Measurements from ENCODE around the gene VRK2.

Gene VRK2

DNA sequence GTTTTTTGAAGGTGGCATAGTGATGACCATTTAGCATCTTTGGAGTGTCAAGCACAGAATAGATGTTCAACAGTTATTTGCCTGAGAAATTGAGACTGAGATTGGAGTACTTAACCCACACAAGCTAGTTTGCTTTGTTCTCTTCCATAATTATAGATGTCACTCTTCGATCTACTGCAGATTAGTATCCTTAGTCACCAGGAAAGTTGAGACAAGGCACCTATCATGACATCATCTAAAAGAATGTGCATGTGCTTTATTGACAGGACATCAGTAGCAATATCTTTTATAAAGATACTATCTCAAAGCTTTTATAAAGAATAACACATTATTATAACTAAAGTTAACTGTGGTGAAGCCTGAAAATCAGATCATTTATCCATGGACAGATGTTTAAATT lies 6.4 kb downstream of the VRK2 start:
- Histone ChIP-seq H3K79me2 (ENCODE audit: insufficient read depth, low read length) (peaks cover 3% of the 10 kb centered on the region), H3K9me3 (ENCODE audit: insufficient read depth, low read length, severe bottlenecking) (no peaks in the 10 kb centered on the region), H3K4me2 (ENCODE audit: insufficient read depth, low read length) (no peak overlapping the region), H3K4me1 (ENCODE audit: insufficient read depth, low read length) (peaks cover 9% of the 10 kb centered on the region), H3K27ac (ENCODE audit: low read length) (no peak overlapping the region), H2AFZ (ENCODE audit: low read depth, low read length) (no peak overlapping the region), H4K20me1 (ENCODE audit: insufficient read depth, low read length) (no peaks in the 10 kb centered on the region), H3K4me3 (ENCODE audit: low read depth in 1 of 2, low read length in 2 of 2) (no peak overlapping the region), H3K9ac (ENCODE audit: low read depth, low read length) (no peak overlapping the region), H3K27me3 (ENCODE audit: insufficient read depth, low read length, poor library complexity) (no peaks in the 10 kb centered on the region), H3K36me3 (ENCODE audit: insufficient read depth, low read length) (peaks cover 7% of the 10 kb centered on the region; the same call in 1 of the 2 replicates)
- DNase-seq: no peak
- TF ChIP-seq EZH2 (IDR thresholded peaks at IDR 0.05; ENCODE audit: borderline replicate concordance, low read depth, low read length, severe bottlenecking): no peak
- TF ChIP-seq, protein P1, sequence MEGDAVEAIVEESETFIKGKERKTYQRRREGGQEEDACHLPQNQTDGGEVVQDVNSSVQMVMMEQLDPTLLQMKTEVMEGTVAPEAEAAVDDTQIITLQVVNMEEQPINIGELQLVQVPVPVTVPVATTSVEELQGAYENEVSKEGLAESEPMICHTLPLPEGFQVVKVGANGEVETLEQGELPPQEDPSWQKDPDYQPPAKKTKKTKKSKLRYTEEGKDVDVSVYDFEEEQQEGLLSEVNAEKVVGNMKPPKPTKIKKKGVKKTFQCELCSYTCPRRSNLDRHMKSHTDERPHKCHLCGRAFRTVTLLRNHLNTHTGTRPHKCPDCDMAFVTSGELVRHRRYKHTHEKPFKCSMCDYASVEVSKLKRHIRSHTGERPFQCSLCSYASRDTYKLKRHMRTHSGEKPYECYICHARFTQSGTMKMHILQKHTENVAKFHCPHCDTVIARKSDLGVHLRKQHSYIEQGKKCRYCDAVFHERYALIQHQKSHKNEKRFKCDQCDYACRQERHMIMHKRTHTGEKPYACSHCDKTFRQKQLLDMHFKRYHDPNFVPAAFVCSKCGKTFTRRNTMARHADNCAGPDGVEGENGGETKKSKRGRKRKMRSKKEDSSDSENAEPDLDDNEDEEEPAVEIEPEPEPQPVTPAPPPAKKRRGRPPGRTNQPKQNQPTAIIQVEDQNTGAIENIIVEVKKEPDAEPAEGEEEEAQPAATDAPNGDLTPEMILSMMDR (IDR thresholded peaks at IDR 0.05; ENCODE audit: borderline replicate concordance, extremely low read depth, low read length, poor library complexity, severe bottlenecking): no peak
- no peak for ATAC-seq (ENCODE audit: insufficient read depth, low read depth)

DNA sequence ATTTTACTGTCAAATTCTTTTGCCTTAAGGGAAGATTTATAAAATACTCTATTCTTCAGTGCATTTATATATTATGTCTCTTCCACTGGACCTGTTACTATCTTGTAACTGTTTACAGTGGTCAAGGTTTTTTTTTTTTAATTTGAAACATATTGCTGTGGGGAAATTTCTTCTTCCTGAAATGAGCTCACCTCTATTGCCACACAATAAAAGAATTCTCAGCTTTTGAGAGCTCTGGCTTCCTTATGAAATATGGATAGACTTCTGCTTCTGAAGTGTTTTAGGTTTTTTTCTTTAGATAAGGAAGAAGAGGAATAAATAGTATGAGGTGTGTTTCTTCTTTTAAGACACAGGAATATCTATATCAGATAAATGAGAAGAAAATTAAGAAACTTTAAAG lies 7.7 kb downstream of the VRK2 start:
- no peaks in the 10 kb centered on the region for H4K20me1 ChIP-seq (ENCODE audit: insufficient read depth, low read length)
- no peak overlapping the region for H2AFZ ChIP-seq (ENCODE audit: low read depth, low read length)
- no peak for ATAC-seq (ENCODE audit: insufficient read depth, low read depth)
- TF ChIP-seq, protein P1 (IDR thresholded peaks at IDR 0.05; ENCODE audit: borderline replicate concordance, extremely low read depth, low read length, poor library complexity, severe bottlenecking): no peak
- no peak for TF ChIP-seq EZH2 (IDR thresholded peaks at IDR 0.05; ENCODE audit: borderline replicate concordance, low read depth, low read length, severe bottlenecking)
- H3K27me3 ChIP-seq (ENCODE audit: insufficient read depth, low read length, poor library complexity): no peaks in the 10 kb centered on the region
- no peak for DNase-seq
- no peak overlapping the region for H3K9ac ChIP-seq (ENCODE audit: low read depth, low read length)
- H3K9me3 ChIP-seq (ENCODE audit: insufficient read depth, low read length, severe bottlenecking): no peaks in the 10 kb centered on the region
- H3K4me3 ChIP-seq (ENCODE audit: low read depth in 1 of 2, low read length in 2 of 2): no peak overlapping the region
- no peak overlapping the region for H3K4me2 ChIP-seq (ENCODE audit: insufficient read depth, low read length)
- H3K27ac ChIP-seq (ENCODE audit: low read length): no peak overlapping the region
- H3K79me2 ChIP-seq (ENCODE audit: insufficient read depth, low read length): no peaks in the 10 kb centered on the region; the same call in 1 of the 2 replicates
- H3K4me1 ChIP-seq (ENCODE audit: insufficient read depth, low read length): no peaks in the 10 kb centered on the region
- H3K36me3 ChIP-seq (ENCODE audit: insufficient read depth, low read length): peaks cover 11% of the 10 kb centered on the region; the same call in 1 of the 2 replicates

DNA sequence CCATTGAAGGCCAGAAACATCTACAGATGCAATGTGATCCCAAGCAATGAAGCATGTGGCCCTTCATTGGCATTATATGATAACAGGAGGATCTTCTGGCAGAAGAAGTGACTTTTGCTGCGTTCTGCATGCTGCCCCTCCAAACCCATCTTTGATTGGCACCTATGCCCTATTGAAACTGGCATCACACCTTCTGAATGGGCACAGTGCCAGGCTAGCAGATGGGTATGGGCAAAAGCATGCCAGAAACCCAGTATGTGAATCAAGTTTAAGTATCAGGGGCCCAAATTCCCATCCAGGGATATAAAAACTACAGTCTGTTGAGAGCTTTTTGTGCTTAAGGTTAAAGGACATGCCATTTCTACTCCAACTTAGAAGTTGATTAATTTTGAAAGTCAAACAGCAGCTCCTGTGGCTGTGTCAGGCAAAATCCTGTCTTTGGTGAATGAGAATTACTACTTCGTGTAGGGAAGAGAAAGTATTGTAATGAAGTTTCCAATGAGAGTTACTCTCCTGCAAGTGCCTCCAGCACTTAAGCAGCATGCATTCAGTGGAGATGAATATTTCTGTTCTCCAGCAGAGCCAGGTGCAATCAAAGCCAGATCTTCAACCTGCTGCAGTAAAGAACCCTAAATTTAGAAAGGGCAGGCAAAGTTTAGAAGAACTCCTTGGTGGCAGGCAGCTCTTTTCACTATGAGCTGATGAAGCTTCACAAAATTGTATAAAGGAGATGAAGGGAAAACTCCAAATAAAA lies 8.6 kb downstream of the VRK2 start:
- H4K20me1 ChIP-seq (ENCODE audit: insufficient read depth, low read length): no peaks in the 10 kb centered on the region
- H3K36me3 ChIP-seq (ENCODE audit: insufficient read depth, low read length): peaks cover 9% of the 10 kb centered on the region; the same call in 1 of the 2 replicates
- TF ChIP-seq, protein P1 (IDR thresholded peaks at IDR 0.05; ENCODE audit: borderline replicate concordance, extremely low read depth, low read length, poor library complexity, severe bottlenecking): no peak
- H2AFZ ChIP-seq (ENCODE audit: low read depth, low read length): no peak overlapping the region
- H3K4me1 ChIP-seq (ENCODE audit: insufficient read depth, low read length): no peaks in the 10 kb centered on the region
- ATAC-seq (ENCODE audit: insufficient read depth, low read depth) (no peak), DNase-seq (no peak)
- no peaks in the 10 kb centered on the region for H3K27me3 ChIP-seq (ENCODE audit: insufficient read depth, low read length, poor library complexity)
- no peak overlapping the region for H3K4me2 ChIP-seq (ENCODE audit: insufficient read depth, low read length)
- H3K9me3 ChIP-seq (ENCODE audit: insufficient read depth, low read length, severe bottlenecking): no peaks in the 10 kb centered on the region
- no peak overlapping the region for H3K4me3 ChIP-seq (ENCODE audit: low read depth in 1 of 2, low read length in 2 of 2)
- no peak overlapping the region for H3K9ac ChIP-seq (ENCODE audit: low read depth, low read length)
- H3K79me2 ChIP-seq (ENCODE audit: insufficient read depth, low read length): no peaks in the 10 kb centered on the region; the same call in 1 of the 2 replicates
- no peak overlapping the region for H3K27ac ChIP-seq (ENCODE audit: low read length)

All from DND-41 (cell line).